COR-L47 (cell line): ENCODE measurements around the gene DRG2.

Source experiments
- DNase-seq: peaks from one replicate; lab custom pipeline; 2025; lab: John Stamatoyannopoulos, UW

The DRG2 gene

GRCh38 chr17:18074566-18075272 lies 13.0 kb upstream of the DRG2 start:
- DNase-seq, result no peak

- DNase-seq, result no peak
These were observed 10.8 kb upstream of the DRG2 start for GRCh38 chr17:18076936-18077335.

- no peak for DNase-seq
These were observed 8.2 kb upstream of the DRG2 start for GRCh38 chr17:18079543-18079942.

- DNase-seq, result no peak
These were observed 3.5 kb upstream of the DRG2 start for GRCh38 chr17:18084256-18084655.

- no peak for DNase-seq
These were observed 1.9 kb downstream of the DRG2 start for GRCh38 chr17:18089613-18090012.

GRCh38 chr17:18093616-18094408 lies 6.1 kb downstream of the DRG2 start:
- DNase-seq, result no peak

GRCh38 chr17:18094409-18094807 lies 6.7 kb downstream of the DRG2 start:
- DNase-seq, result no peak

GRCh38 chr17:18099516-18099915 lies 11.8 kb downstream of the DRG2 start:
- no peak for DNase-seq

GRCh38 chr17:18100616-18101015 lies 12.9 kb downstream of the DRG2 start:
- DNase-seq, result no peak

- DNase-seq, result no peak
These were observed 14.1 kb downstream of the DRG2 start for GRCh38 chr17:18101828-18102227.

GRCh38 chr17:18102640-18103039 lies 14.9 kb downstream of the DRG2 start:
- DNase-seq, result no peak

- no peak for DNase-seq
These were observed 17.3 kb downstream of the DRG2 start for GRCh38 chr17:18105027-18105426.

- no peak for DNase-seq
These were observed 17.8 kb downstream of the DRG2 start for GRCh38 chr17:18105595-18105994.

- no peak for DNase-seq
These were observed 18.5 kb downstream of the DRG2 start for GRCh38 chr17:18106211-18106610.

GRCh38 chr17:18107061-18107790 lies 19.5 kb downstream of the DRG2 start:
- no peak for DNase-seq

- DNase-seq, result no peak
These were observed 20.2 kb downstream of the DRG2 start for GRCh38 chr17:18107971-18108370.

GRCh38 chr17:18108401-18109312 lies 20.9 kb downstream of the DRG2 start, which contains the start of gene MYO15A:
MYO15A (plus strand) TSS chr17:18108756; CDS start chr17:18118801, 10,045 bp downstream.
- no peak for DNase-seq

- DNase-seq, result no peak
These were observed 22.3 kb downstream of the DRG2 start for GRCh38 chr17:18109935-18110485.

GRCh38 chr17:18110636-18111145 lies 22.9 kb downstream of the DRG2 start:
- DNase-seq, result no peak

GRCh38 chr17:18111330-18111971 lies 23.7 kb downstream of the DRG2 start:
- no peak for DNase-seq

- DNase-seq, result no peak
These were observed 27.8 kb downstream of the DRG2 start for GRCh38 chr17:18115517-18115916.
